Cortex of kidney (tissue), 1 donor: ENCODE measurements around the gene SUSD4.

Experiments used
- DNase-seq: peaks from one replicate; lab custom pipeline; 2025; lab: John Stamatoyannopoulos, UW

Gene SUSD4

GRCh38 chr1:223363057-223363855, 720 bp downstream of the SUSD4 start:
- DNase-seq, result peak; percentile 6

- DNase-seq, result no peak
These were observed 5.2 kb downstream of the SUSD4 start for GRCh38 chr1:223358826-223359225.

- no peak for DNase-seq
These were observed 8.3 kb downstream of the SUSD4 start for GRCh38 chr1:223355699-223356098.

- DNase-seq, result no peak
These were observed 10.0 kb downstream of the SUSD4 start for GRCh38 chr1:223353939-223354338.

- DNase-seq, result no peak
These were observed 11.0 kb downstream of the SUSD4 start for GRCh38 chr1:223352944-223353343.

- DNase-seq, result no peak
These were observed 13.5 kb downstream of the SUSD4 start for GRCh38 chr1:223350361-223350908.

GRCh38 chr1:223349241-223349640, 14.7 kb downstream of the SUSD4 start:
- no peak for DNase-seq

- DNase-seq, result no peak
These were observed 15.5 kb downstream of the SUSD4 start for GRCh38 chr1:223348439-223348838.

- no peak for DNase-seq
These were observed 16.4 kb downstream of the SUSD4 start for GRCh38 chr1:223347583-223347982.

- no peak for DNase-seq
These were observed 17.7 kb downstream of the SUSD4 start for GRCh38 chr1:223346311-223346710.

GRCh38 chr1:223345720-223346119, 18.3 kb downstream of the SUSD4 start:
- no peak for DNase-seq

- DNase-seq, result no peak
These were observed 19.5 kb downstream of the SUSD4 start for GRCh38 chr1:223344491-223344890.

GRCh38 chr1:223343692-223344091, 20.3 kb downstream of the SUSD4 start:
- no peak for DNase-seq

GRCh38 chr1:223341121-223341520, 22.9 kb downstream of the SUSD4 start:
- DNase-seq, result no peak

GRCh38 chr1:223340637-223341036, 23.3 kb downstream of the SUSD4 start:
- no peak for DNase-seq

- no peak for DNase-seq
These were observed 24.1 kb downstream of the SUSD4 start for GRCh38 chr1:223339861-223340260.

GRCh38 chr1:223338811-223339746, 24.9 kb downstream of the SUSD4 start:
- DNase-seq, result no peak

- DNase-seq, result no peak
These were observed 26.7 kb downstream of the SUSD4 start for GRCh38 chr1:223337174-223337869.

GRCh38 chr1:223334156-223334555, 29.8 kb downstream of the SUSD4 start:
- no peak for DNase-seq

GRCh38 chr1:223332997-223333396, 31.0 kb downstream of the SUSD4 start:
- DNase-seq, result no peak

GRCh38 chr1:223331929-223332328, 32.0 kb downstream of the SUSD4 start:
- no peak for DNase-seq

- DNase-seq, result no peak
These were observed 32.7 kb downstream of the SUSD4 start for GRCh38 chr1:223331301-223331700.
